Stimulated activated naive CD4-positive, alpha-beta T cell (primary cell): ENCODE measurements around the gene SIGLEC8.
A peak's percentile ranks its signal among the peaks of the same experiment; 100 is the strongest.
"Not testable (repeated sequence)": the region's sequence is repeated elsewhere in the genome, so short reads cannot be mapped to it uniquely, and the experiment has no call there.

Experiments
- DNase-seq, 6 experiments: peaks; one replicate each; lab custom pipeline; 2025; lab: John Stamatoyannopoulos, UW

Gene SIGLEC8

GRCh38 chr19:51447510-51447909, 10.7 kb downstream of the SIGLEC8 start:
- DNase-seq = not testable (repeated sequence)

GRCh38 chr19:51441410-51442390, 16.6 kb downstream of the SIGLEC8 start:
- DNase-seq = peak; percentile 44 to 77 (median 62)

- DNase-seq = no peak
Observed at GRCh38 chr19:51440846-51441409, 17.3 kb downstream of the SIGLEC8 start.

GRCh38 chr19:51440052-51440451, 18.2 kb downstream of the SIGLEC8 start:
- DNase-seq = no peak

- peak in 2 of 6 experiments; percentile 13 to 36 for DNase-seq
Observed at GRCh38 chr19:51439021-51439465, 19.2 kb downstream of the SIGLEC8 start.

- DNase-seq = no peak
Observed at GRCh38 chr19:51434456-51434855, 23.8 kb downstream of the SIGLEC8 start.

GRCh38 chr19:51433043-51433442, 25.2 kb downstream of the SIGLEC8 start:
- no peak for DNase-seq

GRCh38 chr19:51431124-51431523, 27.1 kb downstream of the SIGLEC8 start:
- DNase-seq = no peak

- DNase-seq = no peak
Observed at GRCh38 chr19:51430221-51430620, 28.0 kb downstream of the SIGLEC8 start.

- no peak for DNase-seq
Observed at GRCh38 chr19:51427201-51427600, 31.1 kb downstream of the SIGLEC8 start.

- peak; percentile 26 to 74 (median 68) for DNase-seq
Observed at GRCh38 chr19:51422053-51422448, 36.2 kb downstream of the SIGLEC8 start.

GRCh38 chr19:51421229-51422052, 36.8 kb downstream of the SIGLEC8 start:
- no peak for DNase-seq

GRCh38 chr19:51420511-51420910, 37.7 kb downstream of the SIGLEC8 start:
- DNase-seq = not testable (repeated sequence)

- no peak for DNase-seq
Observed at GRCh38 chr19:51418707-51419106, 39.5 kb downstream of the SIGLEC8 start.

- no peak for DNase-seq
Observed at GRCh38 chr19:51417810-51418157, 40.5 kb downstream of the SIGLEC8 start.

GRCh38 chr19:51417107-51417809, 41.0 kb downstream of the SIGLEC8 start, which contains the start of gene SIGLEC10:
Gene SIGLEC10 (minus strand): TSS chr19:51417642. CDS start chr19:51417581, 61 bp downstream.
- DNase-seq = no peak

- not testable (repeated sequence) for DNase-seq
Observed at GRCh38 chr19:51416422-51416821, 41.8 kb downstream of the SIGLEC8 start.

GRCh38 chr19:51415187-51415586, 43.1 kb downstream of the SIGLEC8 start:
- no peak for DNase-seq

GRCh38 chr19:51410950-51411748, 47.1 kb downstream of the SIGLEC8 start:
- DNase-seq = no peak

GRCh38 chr19:51407511-51408131, 50.6 kb downstream of the SIGLEC8 start:
- peak in 1 of 6 experiments; percentile 4 for DNase-seq
